B cell (primary cell): ENCODE data around the gene GET4. TPM values are rescaled to one million over a fixed set of nuclear protein-coding genes. Genes with fewer than 3 reads are reported as not detected.

Experiments used
- ATAC-seq: fragments of 200-7000 bp; cut with Tn5 transposase; one replicate; pipeline ENCODE4 v1.10.0; 2021; ENCODE audit warnings: low read depth, mild to moderate bottlenecking, moderate number of reproducible peaks, moderate library complexity
- CTCF ChIA-PET: fragments of 350-600 bp; sonication (Branson Sonifier 250); formaldehyde crosslinking; loops from one replicate; lab custom pipeline; 2021; ENCODE audit warnings: antibody characterized with exemption, inconsistent platforms; lab: Charles Lee
- POLR2A ChIA-PET: fragments of 350-600 bp; sonication (Branson Sonifier 250); formaldehyde crosslinking; loops from one replicate; lab custom pipeline; 2021; ENCODE audit warnings: antibody characterized with exemption; lab: Charles Lee
- DNase-seq: peaks from one replicate; pipeline ENCODE4 v3.0.0; 2013
- H2AFZ ChIP-seq: 2 replicates; pipeline ENCODE4 v1.6.1; 2012; ENCODE audit warnings: mild to moderate bottlenecking, low read depth, low read length; ENCODE audit not compliant: insufficient read depth, poor library complexity, severe bottlenecking
- H3K27ac ChIP-seq, 2 donors: 1 replicate in 1 of 2; 2 replicates in 1 of 2; pipeline ENCODE4 v1.5.1; 2012 to 2013; ENCODE audit warnings: low read length in 2 of 2, mild to moderate bottlenecking in 2 of 2, moderate library complexity in 1 of 2
- H3K27me3 ChIP-seq, 4 experiments: fragments of 200-600 bp in 1 of 4; sonication (generic) in 1 of 4; replicated peaks in 1 of 4; 1 replicate in 2 of 4; 2 replicates in 2 of 4; pipeline versions ENCODE4 v1.6.1 to v1.7.0; 2013 to 2016; ENCODE audit warnings: low read length in 3 of 4, mild to moderate bottlenecking in 2 of 4, mixed read lengths in 1 of 4, moderate library complexity in 1 of 4; ENCODE audit not compliant: insufficient read depth in 4 of 4, control insufficient read depth in 3 of 4; ENCODE audit errors: control extremely low read depth in 1 of 4
- H3K36me3 ChIP-seq, 2 experiments: replicated peaks in 1 of 2; 1 replicate in 1 of 2; 2 replicates in 1 of 2; pipeline versions ENCODE4 v1.6.1 to v1.7.1; 2013; ENCODE audit warnings: low read length in 1 of 2; ENCODE audit not compliant: insufficient read depth in 2 of 2, control insufficient read depth in 1 of 2; ENCODE audit errors: control extremely low read depth in 1 of 2, extremely low read depth in 1 of 2
- H3K4me1 ChIP-seq, 2 donors: fragments of 200-600 bp in 1 of 2; sonication (generic) in 1 of 2; 1 replicate in 1 of 2; 2 replicates in 1 of 2; pipeline versions ENCODE4 v1.5.1 to v1.6.1; 2013 to 2017; ENCODE audit warnings: low read length in 2 of 2; ENCODE audit not compliant: control insufficient read depth in 2 of 2, insufficient read depth in 2 of 2
- H3K4me2 ChIP-seq: replicated peaks from 2 replicates; pipeline ENCODE3; 2012; ENCODE audit warnings: mild to moderate bottlenecking, low read depth, low read length; ENCODE audit not compliant: poor library complexity, severe bottlenecking
- H3K4me3 ChIP-seq, 5 experiments: fragments of 200-600 bp in 1 of 5; sonication (generic) in 1 of 5; 1 replicate in 3 of 5; 2 replicates in 2 of 5; pipeline versions ENCODE4 v1.5.1 to v1.7.0; 2011 to 2016; ENCODE audit warnings: low read length in 4 of 5, mild to moderate bottlenecking in 4 of 5, low read depth in 2 of 5, control low read depth in 1 of 5, moderate library complexity in 1 of 5; ENCODE audit not compliant: insufficient read depth in 1 of 5; ENCODE audit errors: control extremely low read depth in 1 of 5, extremely low read depth in 1 of 5
- H3K79me2 ChIP-seq: fragments of 200-600 bp; sonication (generic); one replicate; pipeline ENCODE4 v1.6.0; 2016; ENCODE audit warnings: low read length; ENCODE audit not compliant: control insufficient read depth, insufficient read depth
- H3K9ac ChIP-seq: fragments of 200-600 bp; sonication (generic); 2 replicates; pipeline ENCODE4 v1.6.1; 2017; ENCODE audit warnings: mild to moderate bottlenecking, low read length, moderate library complexity
- H3K9me3 ChIP-seq, 3 donors: one replicate each; pipeline versions ENCODE4 v1.6.1 to v1.7.1; 2013; ENCODE audit warnings: low read length in 2 of 3; ENCODE audit not compliant: control insufficient read depth in 2 of 3, insufficient read depth in 1 of 3; ENCODE audit errors: control extremely low read depth in 1 of 3
- H4K20me1 ChIP-seq: 2 replicates; pipeline ENCODE4 v1.6.0; 2012; ENCODE audit warnings: mild to moderate bottlenecking, low read length; ENCODE audit not compliant: insufficient read depth, control insufficient read depth, poor library complexity, severe bottlenecking
- H3K27ac Mint-ChIP-seq: one replicate; pipeline ENCODE4 v1.8.0; 2021; ENCODE audit warnings: mixed read lengths
- H3K27me3 Mint-ChIP-seq: one replicate; pipeline ENCODE4 v1.8.0; 2021; ENCODE audit warnings: mixed read lengths
- H3K4me1 Mint-ChIP-seq: one replicate; pipeline ENCODE4 v1.8.0; 2021; ENCODE audit warnings: mixed read lengths
- H3K4me3 Mint-ChIP-seq: one replicate; pipeline ENCODE4 v1.8.0; 2021; ENCODE audit warnings: mixed read lengths
- H3K9me3 Mint-ChIP-seq: one replicate; pipeline ENCODE4 v1.8.0; 2022; ENCODE audit warnings: mixed read lengths; ENCODE audit not compliant: insufficient read depth
- CTCF ChIP-seq: fragments of 200-600 bp; IDR thresholded peaks from one replicate; pipeline ENCODE4 v1.8.0; 2022; ENCODE audit warnings: antibody characterized with exemption, mild to moderate bottlenecking
- EZH2 ChIP-seq: IDR thresholded peaks from 2 replicates; pipeline ENCODE4 v1.6.1; 2012; ENCODE audit warnings: borderline replicate concordance, low read depth, mild to moderate bottlenecking, moderate library complexity, low read length; ENCODE audit not compliant: insufficient read depth, poor library complexity, severe bottlenecking
- WGBS: methylation state at CpG from one replicate; pipeline ENCODE4 v1.1.5; 2013; ENCODE audit warnings: missing lambda C conversion rate; ENCODE audit not compliant: insufficient coverage; 5-methylcytosine and 5-hydroxymethylcytosine counted together
- intact Hi-C: fragments of 100-400 bp; cut with micrococcal nuclease; formaldehyde crosslinking; loops from one replicate; pipeline ENCODE4 v1.10.0; 2022
- polyA plus RNA-seq: library from polyadenylated mRNA; depleted of rRNA; stranded (reverse); fragments of >200 nt; gene quantifications from 2 replicates; pipeline ENCODE4 v1.2.3, GENCODE V29; 2012
- total RNA-seq, 2 donors: library from RNA; stranded (reverse); fragments of 120-200 nt in 1 of 2; gene quantifications; 1 replicate in 1 of 2; 2 replicates in 1 of 2; pipeline versions ENCODE4 v1.2.3 to v1.2.4, GENCODE V29; 2013 to 2022

GET4 gene
- total and polyA plus RNA-seq, 2 donors (not counting 1 experiment from before 2014, with no cell fraction given) = 53.5 to 65.5 TPM

DNA sequence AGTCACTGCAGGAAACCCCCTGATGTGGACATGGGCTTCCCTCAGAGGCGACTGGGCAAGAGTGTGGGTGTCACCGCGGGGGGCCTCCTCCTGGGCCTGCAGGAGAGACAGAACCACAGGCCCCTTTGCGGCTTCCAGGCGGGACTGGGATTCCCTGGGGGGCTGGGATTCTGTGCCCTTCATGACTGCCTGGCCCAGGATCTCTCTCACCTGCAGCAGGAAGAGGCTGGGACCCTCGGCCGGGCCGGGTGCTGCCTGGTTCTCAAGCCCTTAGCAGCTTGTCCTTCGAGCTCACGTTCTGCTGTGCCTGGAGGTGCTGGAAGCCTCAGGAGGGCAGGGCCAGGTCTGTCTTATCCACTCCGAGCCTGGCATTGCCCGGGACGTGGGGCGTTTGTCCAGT, 32.3 kb upstream of the GET4 start:
- Mint-ChIP-seq H3K27ac (no peak overlapping the region), H3K4me3 (no peak overlapping the region), H3K9me3 (no peaks in the 10 kb centered on the region), H3K27me3 (no peaks in the 10 kb centered on the region), H3K4me1 (no peaks in the 10 kb centered on the region)
- ChIA-PET CTCF (no interaction called here), POLR2A (no interaction called here)
- Histone ChIP-seq H2AFZ (no peak overlapping the region), H3K9me3 (peaks cover 0 to 8% (median 0%) of the 10 kb centered on the region in 3 donors), H3K79me2 (peaks cover 36% of the 10 kb centered on the region), H3K36me3 (peaks cover 0 to 51% of the 10 kb centered on the region in 2 experiments), H3K9ac (no peak overlapping the region), H4K20me1 (no peaks in the 10 kb centered on the region), H3K4me1 (no peaks in the 10 kb centered on the region), H3K27ac (no peak overlapping the region), H3K4me3 (no peak overlapping the region), H3K4me2 (no peak overlapping the region), H3K27me3 (no peaks in the 10 kb centered on the region)
- no peak for ATAC-seq
- 93% methylated on average over 14 of the region's 14 CpGs for WGBS
- no peak for TF ChIP-seq CTCF
- TF ChIP-seq EZH2 = no peak
- DNase-seq = no peak
- intact Hi-C loops = no loop called here

GRCh38 chr7:844514-844913, 31.8 kb upstream of the GET4 start:
- Histone ChIP-seq H3K9ac (no peak overlapping the region), H4K20me1 (no peaks in the 10 kb centered on the region), H3K27me3 (no peaks in the 10 kb centered on the region), H3K27ac (no peak overlapping the region), H2AFZ (no peak overlapping the region), H3K79me2 (peaks cover 36% of the 10 kb centered on the region), H3K9me3 (peaks cover 0 to 8% (median 0%) of the 10 kb centered on the region in 3 donors), H3K36me3 (peaks cover 0 to 53% of the 10 kb centered on the region in 2 experiments), H3K4me1 (no peaks in the 10 kb centered on the region), H3K4me3 (no peak overlapping the region), H3K4me2 (no peak overlapping the region)
- ChIA-PET CTCF (no interaction called here), POLR2A (no interaction called here)
- TF ChIP-seq EZH2 (no peak), CTCF (no peak)
- intact Hi-C loops = no loop called here
- H3K4me3 Mint-ChIP-seq = no peak overlapping the region
- no peaks in the 10 kb centered on the region for H3K4me1 Mint-ChIP-seq
- WGBS = 99% methylated on average over 11 of the region's 15 CpGs
- no peak for DNase-seq
- no peaks in the 10 kb centered on the region for H3K27me3 Mint-ChIP-seq
- H3K9me3 Mint-ChIP-seq = no peaks in the 10 kb centered on the region
- H3K27ac Mint-ChIP-seq = no peak overlapping the region
- no peak for ATAC-seq
